NCI-H526 (cell line): ENCODE data around the gene COBLL1.

ENCODE experiments used
- DNase-seq, 2 experiments: peaks; one replicate each; lab custom pipeline; 2025; lab: John Stamatoyannopoulos, UW

The COBLL1 gene

DNA sequence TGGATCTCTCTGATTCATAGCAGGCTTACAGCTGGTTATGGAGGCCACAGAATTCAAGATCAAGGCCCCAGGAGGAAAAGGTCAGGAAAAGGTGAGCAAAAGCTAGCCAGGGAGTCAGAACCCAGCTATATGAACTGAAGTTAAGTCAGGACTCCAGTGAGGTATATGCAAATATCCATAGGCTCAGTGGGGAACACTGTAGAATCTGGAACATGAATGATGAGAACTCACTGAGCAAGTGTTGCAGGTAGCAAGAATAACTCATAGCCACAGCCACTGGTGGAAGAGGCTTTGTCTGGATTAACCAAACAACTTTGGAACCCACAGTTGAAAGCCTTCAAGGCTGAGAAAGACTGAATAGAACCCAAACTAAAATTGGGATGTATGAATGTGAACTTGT lies 24.7 kb downstream of the COBLL1 start:
- DNase-seq, result no peak

DNA sequence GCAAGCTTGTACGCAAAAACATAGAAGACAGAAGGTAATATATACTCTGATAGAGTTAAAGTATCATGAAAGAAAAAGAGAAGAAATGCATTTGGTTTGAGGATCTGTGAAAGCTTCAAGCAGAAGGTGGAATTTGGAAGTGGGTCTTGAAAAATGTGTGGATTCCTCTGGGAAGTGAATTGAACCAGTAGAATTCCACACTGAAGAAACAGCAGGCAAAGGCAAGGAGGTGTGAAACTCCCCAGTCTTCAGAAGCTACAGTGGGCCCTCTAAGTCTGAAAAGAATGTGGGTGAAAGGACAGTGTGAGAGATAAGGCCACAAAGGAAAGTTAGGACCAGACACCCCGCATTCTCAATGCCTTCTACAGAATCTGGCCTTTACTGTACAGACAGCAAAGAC lies 25.6 kb downstream of the COBLL1 start:
- no peak for DNase-seq

DNA sequence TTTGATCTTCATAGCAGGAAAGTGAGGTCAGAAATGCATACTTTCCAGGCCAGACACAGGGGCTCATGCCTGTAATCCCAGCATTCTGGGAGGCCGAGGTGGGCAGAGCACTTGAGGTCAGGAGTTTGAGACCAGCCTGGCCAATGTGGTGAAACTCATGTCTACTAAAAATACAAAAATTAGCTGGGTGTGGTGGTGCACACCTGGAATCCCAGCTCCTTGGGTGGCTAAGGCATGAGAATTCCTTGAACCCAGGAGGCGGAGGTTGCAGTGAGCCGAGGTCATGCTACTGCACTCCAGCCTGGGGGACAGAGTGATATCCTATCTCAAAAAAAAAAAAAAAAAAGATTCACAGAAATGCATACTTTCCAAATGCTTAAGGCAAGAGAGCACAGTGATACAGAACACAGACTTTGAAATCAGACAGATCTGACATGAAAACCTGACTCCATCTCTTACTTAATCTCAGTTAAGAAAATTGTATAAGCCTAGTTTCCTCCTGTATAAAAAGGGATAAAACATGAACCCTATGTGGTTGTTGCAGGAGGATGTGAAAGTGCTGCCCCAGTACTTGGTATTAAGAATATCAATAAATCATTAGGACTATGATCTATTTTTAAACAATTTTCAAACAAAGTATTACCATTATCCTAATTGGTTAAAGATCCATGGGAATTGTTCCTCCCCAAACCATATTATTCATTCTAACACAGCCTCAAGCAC lies 26.4 kb downstream of the COBLL1 start:
- no peak for DNase-seq

DNA sequence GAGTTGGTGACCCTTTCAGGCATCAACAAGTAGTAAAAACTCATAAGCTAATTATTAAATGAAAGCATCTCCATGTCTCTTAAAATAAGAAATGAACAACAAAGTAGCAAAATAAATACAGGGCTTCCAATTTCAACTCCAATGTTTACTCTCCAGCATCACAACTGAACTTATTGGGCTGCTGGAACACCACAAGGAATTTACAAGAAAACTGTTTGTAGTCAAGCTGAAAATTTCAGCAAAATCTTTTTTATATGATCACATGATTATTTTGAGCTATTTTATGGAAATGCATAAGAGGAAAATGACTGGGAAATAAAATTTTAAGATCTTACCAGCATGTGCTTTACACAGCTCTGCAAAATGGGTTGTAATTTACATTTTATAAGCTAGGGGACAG lies 28.1 kb downstream of the COBLL1 start:
- no peak for DNase-seq

DNA sequence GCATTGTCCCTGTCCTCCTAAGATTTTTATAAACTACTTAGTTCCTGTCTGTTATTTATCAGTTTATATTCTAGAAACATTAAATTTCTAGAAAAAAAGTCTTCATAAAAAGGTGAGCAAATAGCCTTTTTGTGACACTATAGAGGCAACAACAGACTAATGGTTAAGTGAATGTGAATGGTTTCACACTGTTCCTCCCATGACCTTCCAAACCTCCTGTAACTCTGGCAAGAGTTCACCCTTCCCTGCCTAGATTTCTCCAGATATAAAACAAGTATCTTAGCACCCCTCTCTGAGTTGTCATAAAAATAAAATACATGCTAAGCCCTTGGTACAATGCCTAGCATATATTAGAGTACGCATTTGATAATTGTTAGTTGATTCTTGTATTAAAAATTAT lies 29.2 kb downstream of the COBLL1 start:
- no peak for DNase-seq

DNA sequence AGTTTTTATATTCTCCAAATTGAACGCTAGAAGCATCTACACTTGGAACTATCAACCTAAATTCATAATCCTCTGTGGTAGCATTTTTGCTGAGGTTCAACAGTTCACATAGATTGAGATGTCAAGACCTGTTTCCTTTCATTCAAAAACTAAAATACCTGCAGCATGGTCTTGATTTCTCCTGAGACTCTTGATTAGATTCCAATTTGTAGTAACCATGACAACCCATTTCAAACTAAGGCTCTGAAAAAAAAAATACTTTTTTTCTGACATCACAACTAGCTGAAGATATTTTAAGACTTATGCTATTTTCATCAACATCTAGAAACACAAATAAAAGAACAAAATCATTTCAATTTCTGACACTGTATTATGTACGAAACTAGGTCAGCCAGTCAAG lies 29.8 kb downstream of the COBLL1 start:
- no peak for DNase-seq

DNA sequence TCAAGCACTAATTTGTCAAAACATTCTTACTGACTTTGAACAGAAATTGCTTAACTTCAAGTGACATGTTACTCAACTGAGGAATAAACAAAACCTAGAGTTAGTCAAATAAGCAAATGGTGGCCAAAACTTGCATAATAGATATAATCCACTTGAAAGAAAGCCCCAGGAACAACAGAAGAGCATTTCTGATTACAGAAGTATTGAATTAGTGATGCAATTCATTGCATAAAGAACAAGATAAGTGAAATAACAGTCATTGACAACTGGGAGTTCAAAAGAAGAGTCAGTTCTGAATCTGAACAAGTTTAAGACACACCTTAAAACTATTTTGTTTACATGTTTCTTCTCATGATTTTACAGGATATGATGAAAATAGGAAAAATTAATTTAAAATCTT lies 30.8 kb downstream of the COBLL1 start:
- DNase-seq, result no peak

DNA sequence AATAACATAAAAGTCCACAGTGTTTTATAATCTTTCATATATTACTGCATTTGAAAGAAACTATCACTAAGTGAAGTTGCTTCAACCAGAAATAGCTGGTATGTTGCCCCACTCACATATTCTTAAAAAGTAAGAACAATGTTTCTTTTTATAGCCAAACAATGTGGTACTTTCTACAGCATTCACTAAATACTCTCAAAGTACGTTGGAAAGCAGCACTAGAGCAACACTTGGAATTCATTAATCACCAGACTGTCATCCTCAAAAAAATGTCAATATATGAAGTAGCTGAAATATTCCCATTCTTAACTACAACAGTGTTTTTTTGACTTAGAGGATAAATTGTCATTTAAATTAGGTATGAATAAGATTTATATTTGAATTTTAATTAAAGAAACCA lies 32.8 kb downstream of the COBLL1 start:
- DNase-seq, result no peak

DNA sequence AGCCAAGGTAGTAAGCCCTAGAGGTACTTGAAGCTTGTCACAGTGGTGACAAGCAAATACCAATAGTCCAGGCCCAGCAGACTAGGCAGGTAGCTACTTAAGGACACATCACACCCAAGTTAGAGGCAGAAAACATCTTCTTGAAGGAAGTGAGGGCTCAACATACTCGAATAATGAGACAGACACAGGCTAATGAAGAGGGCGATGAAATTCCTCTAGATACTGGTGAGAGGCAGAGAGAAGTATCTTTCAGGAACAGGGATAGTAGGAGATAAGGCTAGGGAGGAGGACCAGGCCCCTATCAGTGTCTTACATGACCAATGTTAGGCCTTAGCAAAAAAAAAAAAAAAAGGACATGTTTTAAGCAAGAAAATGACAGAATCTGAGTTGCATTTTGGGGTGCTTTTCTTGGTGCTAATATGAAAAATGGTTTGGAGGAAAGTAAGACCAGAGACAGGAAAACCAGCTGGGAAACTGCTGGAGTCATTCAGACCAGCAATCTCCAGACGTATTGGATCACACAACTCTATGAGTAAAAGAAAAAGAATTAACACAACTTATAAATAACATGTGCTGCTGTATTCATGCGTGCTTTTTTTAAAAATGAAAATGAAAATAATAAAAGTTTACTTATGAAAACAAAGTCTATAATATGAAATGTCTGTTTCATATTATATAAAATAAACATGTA lies 37.7 kb downstream of the COBLL1 start:
- no peak for DNase-seq

DNA sequence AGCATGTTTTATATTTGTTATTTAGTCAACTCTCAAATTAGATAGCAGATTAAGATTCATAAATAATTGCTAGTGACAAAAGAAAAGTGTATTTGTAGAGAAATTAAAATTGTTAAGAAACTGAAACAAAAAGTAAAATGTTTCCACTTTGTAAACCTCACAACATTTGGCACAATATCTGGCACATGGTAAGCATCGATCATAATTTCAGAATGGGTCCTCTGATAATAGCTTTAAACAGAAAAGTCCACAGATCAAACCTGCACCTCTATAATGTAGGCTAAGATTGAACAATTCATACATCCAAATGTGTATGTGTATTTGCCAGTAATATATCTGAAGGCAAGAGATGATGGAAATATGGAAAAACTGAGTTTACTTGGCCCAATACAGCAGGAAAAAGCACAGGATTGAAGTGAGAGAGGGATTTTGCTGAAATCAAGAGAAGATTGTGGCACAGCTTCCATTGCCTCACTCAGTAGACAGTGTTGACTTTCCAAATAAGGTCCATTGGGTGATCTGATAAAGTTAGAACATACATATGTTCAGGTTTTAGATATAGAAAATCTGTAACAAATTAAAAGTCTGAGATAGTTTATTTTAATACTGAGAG lies 39.4 kb downstream of the COBLL1 start:
- no peak for DNase-seq

DNA sequence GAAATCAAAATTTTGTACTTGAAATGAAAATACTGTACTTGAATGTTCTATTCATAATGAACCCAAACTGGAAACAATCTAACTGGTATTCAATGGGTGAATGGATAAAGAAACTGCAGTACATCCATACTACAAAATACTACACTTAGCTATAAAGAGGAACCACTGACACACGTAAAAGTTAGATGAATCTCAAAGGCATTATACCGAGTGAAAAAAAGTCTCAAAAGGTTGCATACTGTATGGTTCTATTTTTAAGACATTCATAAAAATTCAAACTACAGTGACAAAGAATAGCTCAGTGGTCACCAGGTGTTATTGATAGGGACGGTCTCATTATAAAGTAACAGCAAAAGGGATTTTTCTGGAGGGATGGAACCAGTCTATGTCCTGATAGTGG lies 41.1 kb downstream of the COBLL1 start:
- no peak for DNase-seq

DNA sequence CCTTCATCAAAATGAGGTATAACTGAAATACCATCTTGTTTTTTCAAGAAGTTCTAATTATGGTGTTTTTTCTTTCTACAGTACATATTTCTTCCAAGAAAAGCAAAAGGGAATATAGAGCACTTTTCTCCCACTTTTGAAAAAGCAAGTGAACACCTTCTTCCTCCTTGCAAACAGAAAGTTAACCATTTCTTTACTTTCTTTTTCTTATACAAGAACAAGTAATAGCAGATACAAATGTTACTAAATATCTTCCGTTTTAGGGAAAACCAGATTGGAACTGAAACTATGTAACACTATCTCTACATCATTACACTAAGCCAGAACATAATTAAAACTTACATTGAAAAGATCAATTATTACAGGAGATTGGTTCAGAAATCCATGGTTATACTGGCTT lies 44.0 kb downstream of the COBLL1 start:
- no peak for DNase-seq

DNA sequence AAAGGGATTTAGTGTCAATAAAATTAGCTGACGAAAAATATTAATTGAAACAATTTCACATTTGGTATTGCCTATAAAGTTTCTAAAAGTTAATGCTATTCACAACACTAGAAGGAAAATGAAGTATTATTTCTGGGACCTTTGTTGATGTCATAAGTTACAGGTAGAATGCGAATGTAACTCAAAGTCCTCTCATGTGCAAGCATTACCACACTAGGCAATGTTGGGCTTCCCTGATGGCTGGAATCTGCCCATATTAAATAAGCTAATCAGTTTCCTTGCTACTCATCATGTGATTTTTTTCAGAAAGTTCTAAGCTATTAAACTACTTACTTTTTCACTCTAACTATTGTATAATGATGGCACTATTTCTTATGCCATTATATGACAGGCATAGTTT lies 44.6 kb downstream of the COBLL1 start:
- no peak for DNase-seq

DNA sequence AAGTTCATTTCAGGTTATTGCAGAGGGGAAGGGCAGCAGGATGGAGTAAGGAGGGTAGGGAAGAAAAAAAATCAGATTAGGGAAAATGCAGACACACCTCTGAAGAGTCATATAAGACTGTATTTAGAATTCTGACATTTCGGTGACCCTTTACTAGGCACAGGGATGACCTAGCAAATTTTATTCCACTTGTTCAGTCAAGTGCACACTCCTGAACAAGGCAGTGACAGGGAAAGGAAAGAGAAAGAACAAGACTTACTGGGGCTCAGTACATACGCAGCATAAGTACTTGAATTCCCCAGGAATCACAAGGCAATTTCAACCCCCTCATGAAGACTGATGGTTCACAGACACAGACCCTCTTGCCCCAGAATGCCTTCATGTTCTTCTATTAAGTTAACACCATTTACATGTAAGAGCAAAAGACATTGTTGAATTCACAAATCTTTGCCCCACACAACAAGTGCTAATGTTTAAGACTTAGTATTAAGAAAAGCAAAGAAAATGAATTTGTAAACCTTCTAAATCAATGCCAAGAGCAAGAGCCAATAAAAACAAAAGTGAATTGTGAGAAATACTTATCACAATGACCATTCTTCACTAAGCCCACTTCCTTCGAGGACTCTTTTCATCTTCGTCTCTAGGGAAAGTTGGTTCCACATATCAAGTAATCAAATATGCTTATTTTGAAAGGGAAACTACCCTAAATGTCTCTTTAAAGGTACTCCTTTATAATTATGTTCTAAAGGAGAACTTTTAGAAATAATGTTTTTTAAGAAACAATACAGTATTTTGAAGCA lies 47.0 kb downstream of the COBLL1 start:
- no peak for DNase-seq

DNA sequence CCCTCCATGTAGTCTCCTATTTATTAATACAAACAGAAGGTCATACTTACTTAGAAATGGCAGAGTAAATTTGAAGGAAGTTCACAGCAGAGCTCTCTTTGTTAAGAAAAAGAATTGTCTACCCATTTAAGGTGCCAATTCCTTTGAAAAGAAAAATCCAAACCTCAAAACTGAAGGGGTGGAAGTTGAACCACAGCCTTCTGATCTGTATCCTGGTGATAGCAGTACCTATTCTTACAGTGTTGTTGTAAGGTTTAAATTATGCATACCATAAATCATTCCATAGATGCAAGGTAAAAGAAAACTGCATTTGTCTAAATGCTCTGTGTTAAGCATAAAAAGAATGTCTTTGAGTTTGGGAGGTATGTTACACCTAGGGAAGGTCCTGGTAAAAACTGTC lies 47.6 kb downstream of the COBLL1 start:
- no peak for DNase-seq

DNA sequence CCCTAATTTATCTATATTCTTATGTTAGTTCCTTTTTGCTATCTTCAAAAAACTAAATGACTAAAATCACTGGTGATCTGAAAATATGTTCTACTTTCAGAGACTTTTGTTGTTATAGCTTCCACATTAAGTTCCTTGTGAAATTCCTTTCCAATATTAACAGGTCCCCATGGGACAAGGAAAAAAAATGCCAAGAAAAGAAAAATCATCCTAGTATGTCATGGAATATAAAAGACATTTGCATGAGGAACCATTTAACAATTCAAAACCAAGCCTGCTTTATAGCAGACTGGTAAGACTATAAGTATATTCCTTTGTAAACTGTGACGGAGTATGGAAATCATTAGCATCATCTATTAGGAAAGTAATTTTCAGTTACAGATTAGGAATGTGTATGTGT lies 48.1 kb downstream of the COBLL1 start:
- DNase-seq, result no peak

DNA sequence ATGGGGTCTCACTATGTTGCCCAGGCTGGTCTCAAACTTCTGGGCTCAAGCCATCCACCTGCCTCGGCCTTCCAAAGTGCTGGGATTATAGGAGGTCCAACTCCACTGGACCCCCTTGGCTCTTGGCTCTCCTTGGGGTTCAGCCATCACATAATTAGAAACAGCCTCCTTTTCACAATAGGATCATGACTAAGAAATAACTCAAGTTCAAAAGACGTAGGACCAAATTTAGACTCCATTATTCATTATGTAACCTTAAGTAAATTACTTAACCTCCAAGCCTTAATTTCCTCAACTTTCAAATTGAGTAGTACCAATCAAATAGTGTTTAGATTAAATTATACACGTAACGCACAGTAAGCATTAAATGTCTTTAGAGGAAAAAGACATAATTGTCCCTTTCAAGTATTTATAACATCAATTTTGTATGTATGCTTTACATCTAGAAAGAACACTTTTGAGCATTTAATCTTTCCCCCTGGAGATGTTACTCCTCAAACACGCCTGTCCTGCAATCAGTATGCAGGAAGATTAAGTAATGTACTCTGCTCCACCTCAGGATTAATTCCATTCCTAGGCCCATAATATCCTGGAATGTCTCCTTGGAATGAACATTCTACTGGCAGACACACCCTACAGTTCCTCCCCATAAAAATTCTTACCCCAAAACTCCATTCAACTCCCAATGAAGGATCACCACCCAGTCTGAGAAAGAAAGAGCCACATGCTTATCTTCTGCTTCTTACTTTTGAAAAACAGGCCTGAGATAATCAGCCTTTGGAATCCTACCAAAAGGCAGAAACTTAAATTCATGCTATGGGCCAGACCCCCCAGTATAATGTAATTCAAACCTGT lies 49.1 kb downstream of the COBLL1 start:
- DNase-seq, result no peak

DNA sequence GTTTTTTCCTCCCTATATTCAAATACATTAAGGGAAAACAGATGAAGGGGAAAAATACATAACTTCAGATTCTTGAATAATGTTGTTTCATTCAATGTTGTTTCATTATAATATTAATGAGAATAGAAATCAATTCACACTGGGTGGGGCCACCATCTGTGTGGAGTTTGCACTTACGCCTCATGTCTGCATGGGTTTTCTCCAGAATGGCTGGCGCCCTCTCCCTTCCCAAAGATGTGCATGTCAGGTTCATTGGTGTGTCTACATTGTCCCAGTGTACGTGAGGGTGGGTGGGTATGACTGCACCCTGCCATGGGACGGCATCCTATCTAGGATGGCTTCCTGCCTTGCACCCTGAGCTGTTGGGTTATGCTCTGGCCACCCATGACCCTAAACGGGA lies 51.7 kb downstream of the COBLL1 start:
- DNase-seq, result no peak

DNA sequence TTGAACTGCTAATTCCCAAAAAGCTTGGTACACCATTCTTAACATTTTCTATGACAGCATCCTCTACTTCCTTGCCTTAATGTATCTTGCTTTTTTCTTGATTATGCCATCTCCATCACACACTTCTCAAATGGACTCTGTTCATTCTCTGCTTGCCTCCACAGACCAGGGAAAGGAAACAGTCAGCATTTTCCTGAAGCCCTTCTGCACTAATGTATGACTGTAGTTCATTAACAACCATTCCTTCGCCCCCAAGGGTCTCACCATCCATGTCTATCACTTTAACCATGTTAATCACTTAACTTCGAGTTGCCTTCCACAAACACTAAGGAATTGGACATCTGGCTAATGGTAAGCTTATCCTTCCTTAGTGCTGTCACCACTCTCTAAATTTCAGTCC lies 54.8 kb downstream of the COBLL1 start:
- DNase-seq, result no peak

DNA sequence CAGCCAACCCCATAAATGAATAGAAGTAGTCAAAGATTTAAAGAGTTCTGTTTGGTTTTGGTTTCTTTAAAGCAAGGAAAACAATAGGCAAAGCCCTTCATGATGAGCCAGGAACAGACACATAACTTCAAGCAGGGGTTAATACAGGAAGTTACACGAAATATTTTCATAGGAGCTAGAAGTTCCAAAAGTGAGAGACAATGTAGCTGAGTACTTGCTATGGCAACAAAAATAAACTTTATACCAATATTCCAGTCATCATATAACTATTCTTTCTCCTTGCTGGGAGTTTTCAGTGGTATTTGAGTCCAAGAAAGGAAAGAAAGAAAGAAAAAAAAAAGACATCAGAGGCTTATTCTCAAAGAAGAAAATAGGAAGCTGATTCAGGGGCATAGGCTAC lies 56.2 kb downstream of the COBLL1 start:
- DNase-seq, result no peak

DNA sequence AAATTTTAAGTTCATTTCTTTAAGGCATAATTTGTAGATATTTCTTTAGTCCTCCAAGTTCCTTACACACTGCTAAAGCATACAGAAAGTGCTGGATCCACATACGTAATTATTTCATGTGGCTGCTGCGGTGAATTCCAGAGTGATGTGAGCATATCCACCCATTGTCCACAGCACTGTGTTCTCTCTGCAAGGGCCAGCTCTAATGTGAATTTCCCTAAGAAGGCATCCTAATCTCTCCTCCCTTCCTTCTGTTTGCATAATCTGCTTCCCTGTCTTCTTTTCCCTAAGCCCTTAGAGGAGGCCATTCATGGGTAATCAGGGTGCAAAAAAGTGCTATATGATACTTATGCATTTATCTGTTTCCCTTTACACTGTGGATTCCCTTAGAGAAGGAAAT lies 57.2 kb downstream of the COBLL1 start:
- DNase-seq, result no peak

DNA sequence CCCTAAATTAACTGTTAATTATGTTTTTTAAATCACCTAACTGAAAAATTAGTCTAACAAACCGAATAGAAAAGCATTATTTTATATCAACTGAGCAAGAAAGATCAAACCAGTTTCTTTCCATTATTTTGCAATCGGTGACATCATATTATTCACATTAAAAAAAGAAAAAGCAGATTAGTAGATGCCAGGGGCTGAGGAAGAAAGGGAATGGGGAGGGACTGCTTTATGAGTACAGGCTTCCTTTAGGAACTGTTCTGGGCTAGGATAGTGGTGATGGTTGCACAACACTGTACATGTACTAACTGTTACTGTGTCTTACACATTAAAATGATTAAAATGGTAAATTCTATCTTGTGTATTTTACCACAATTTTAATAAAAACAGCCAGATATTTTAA lies 59.3 kb downstream of the COBLL1 start:
- no peak for DNase-seq
